GM12891 (cell line): ENCODE data around the gene PDE4A.

Experiments used
- PAX5 ChIP-seq: IDR thresholded peaks from 2 replicates; pipeline ENCODE4 v1.6.1; 2011; ENCODE audit warnings: low read length, moderate library complexity, mild to moderate bottlenecking; ENCODE audit not compliant: insufficient read depth, severe bottlenecking
- POLR2A ChIP-seq: IDR thresholded peaks from 2 replicates; pipeline ENCODE4 v1.6.1; 2011; ENCODE audit warnings: low read depth, low read length, control low read depth
- POLR2AphosphoS5 ChIP-seq: IDR thresholded peaks from 2 replicates; pipeline ENCODE4 v1.6.1; 2011; ENCODE audit warnings: low read depth, low read length, control low read depth
- POU2F2 ChIP-seq: IDR thresholded peaks from 2 replicates; pipeline ENCODE4 v1.6.1; 2011; ENCODE audit warnings: low read depth, mild to moderate bottlenecking, control low read depth, low read length, moderate library complexity
- SPI1 ChIP-seq: IDR thresholded peaks from 2 replicates; pipeline ENCODE4 v1.6.1; 2011; ENCODE audit warnings: low read depth, low read length, control low read depth
- TAF1 ChIP-seq: IDR thresholded peaks from 2 replicates; pipeline ENCODE4 v1.6.1; 2011; ENCODE audit warnings: low read depth, low read length, control low read depth

GRCh38 chr19:10420444-10421239 is at the start of gene PDE4A:
- no peak for TF ChIP-seq TAF1
- no peak for TF ChIP-seq POLR2A
- no peak for TF ChIP-seq POLR2AphosphoS5
- no peak for TF ChIP-seq SPI1
- no peak for TF ChIP-seq POU2F2
- no peak for TF ChIP-seq PAX5
